Natural killer cell (primary cell): ENCODE measurements around the gene IRF7. TPM values are rescaled to one million over a fixed set of nuclear protein-coding genes. Genes with fewer than 3 reads are reported as not detected.

ENCODE experiments used
- ATAC-seq, 3 donors: fragments of 150-1000 bp in 2 of 3; fragments of 200-7000 bp in 1 of 3; cut with Tn5 transposase; 1 replicate in 1 of 3; 2 replicates in 2 of 3; pipeline ENCODE4 v1.10.0; 2021; ENCODE audit warnings: mild to moderate bottlenecking in 2 of 3, moderate library complexity in 2 of 3
- DNase-seq, 2 donors: peaks; one replicate each; pipeline versions ENCODE4 v3.0.0 to v3.0.0-alpha.2; 2013 to 2021; ENCODE audit warnings: mixed read lengths in 1 of 2
- H3K27ac ChIP-seq: one replicate; pipeline ENCODE4 v1.5.1; 2013; ENCODE audit warnings: mild to moderate bottlenecking, low read length
- H3K27me3 ChIP-seq: one replicate; pipeline ENCODE4 v1.6.1; 2013; ENCODE audit warnings: low read length; ENCODE audit not compliant: control insufficient read depth, insufficient read depth
- H3K36me3 ChIP-seq: one replicate; pipeline ENCODE4 v1.6.1; 2013; ENCODE audit warnings: low read length; ENCODE audit not compliant: control insufficient read depth, insufficient read depth
- H3K4me1 ChIP-seq: one replicate; pipeline ENCODE4 v1.6.1; 2013; ENCODE audit warnings: low read length; ENCODE audit not compliant: control insufficient read depth, insufficient read depth
- H3K4me3 ChIP-seq: one replicate; pipeline ENCODE4 v1.5.1; 2013; ENCODE audit warnings: low read length
- H3K9me3 ChIP-seq: one replicate; pipeline ENCODE4 v1.6.1; 2013; ENCODE audit warnings: low read length; ENCODE audit not compliant: control insufficient read depth, insufficient read depth
- H3K27ac Mint-ChIP-seq, 2 donors: one replicate each; pipeline ENCODE4 v1.8.0; 2022; ENCODE audit warnings: mild to moderate bottlenecking in 2 of 2, mixed read lengths in 2 of 2, moderate library complexity in 1 of 2
- H3K27me3 Mint-ChIP-seq, 2 donors: one replicate each; pipeline ENCODE4 v1.8.0; 2022; ENCODE audit warnings: low read depth in 2 of 2, mixed read lengths in 2 of 2
- H3K36me3 Mint-ChIP-seq: one replicate; pipeline ENCODE4 v1.8.0; 2022; ENCODE audit warnings: mixed read lengths
- H3K4me1 Mint-ChIP-seq, 2 donors: one replicate each; pipeline ENCODE4 v1.8.0; 2022; ENCODE audit warnings: mixed read lengths in 2 of 2
- H3K4me3 Mint-ChIP-seq: one replicate; pipeline ENCODE4 v1.8.0; 2022; ENCODE audit warnings: mild to moderate bottlenecking, moderate library complexity, mixed read lengths
- H3K9me3 Mint-ChIP-seq, 2 donors: one replicate each; pipeline ENCODE4 v1.8.0; 2022; ENCODE audit warnings: mixed read lengths in 2 of 2
- WGBS: methylation state at CpG from one replicate; pipeline ENCODE4 v1.1.7; 2013; ENCODE audit warnings: missing lambda C conversion rate; ENCODE audit not compliant: insufficient coverage; 5-methylcytosine and 5-hydroxymethylcytosine counted together
- intact Hi-C: fragments of 100-400 bp; cut with micrococcal nuclease; formaldehyde crosslinking; loops from one replicate; pipeline ENCODE4 v1.14.2; 2022
- total RNA-seq, 4 donors: library from RNA; stranded (reverse); fragments of 120-200 nt in 1 of 4; gene quantifications; one replicate each; pipeline versions ENCODE4 v1.2.3 to v1.2.4, GENCODE V29; 2013 to 2022
- TF ChIP-seq, protein P1 (sequence below): fragments of 200-600 bp; IDR thresholded peaks from one replicate; pipeline ENCODE4 v1.8.0; 2022; ENCODE audit warnings: antibody characterized with exemption

IRF7 gene
- total RNA-seq, 3 donors from 2014 or later (not counting 1 experiment from before 2014, with no cell fraction given): 63.3 to 97.3 (median 77.3) TPM

- no peaks in the 10 kb centered on the region for H3K9me3 ChIP-seq
- WGBS: 97% methylated on average over 29 of the region's 29 CpGs
- Mint-ChIP-seq H3K9me3 (no peaks in the 10 kb centered on the region), H3K4me3 (no peak overlapping the region), H3K27ac (peak overlapping the region in 1 of 2 donors; percentile 35), H3K27me3 (no peaks in the 10 kb centered on the region), H3K4me1 (peaks cover 10 to 11% of the 10 kb centered on the region in 2 donors), H3K36me3 (no peaks in the 10 kb centered on the region)
- ATAC-seq (peak in 2 of 3 donors; percentile 33 to 36), DNase-seq (no peak)
- TF ChIP-seq, protein P1, sequence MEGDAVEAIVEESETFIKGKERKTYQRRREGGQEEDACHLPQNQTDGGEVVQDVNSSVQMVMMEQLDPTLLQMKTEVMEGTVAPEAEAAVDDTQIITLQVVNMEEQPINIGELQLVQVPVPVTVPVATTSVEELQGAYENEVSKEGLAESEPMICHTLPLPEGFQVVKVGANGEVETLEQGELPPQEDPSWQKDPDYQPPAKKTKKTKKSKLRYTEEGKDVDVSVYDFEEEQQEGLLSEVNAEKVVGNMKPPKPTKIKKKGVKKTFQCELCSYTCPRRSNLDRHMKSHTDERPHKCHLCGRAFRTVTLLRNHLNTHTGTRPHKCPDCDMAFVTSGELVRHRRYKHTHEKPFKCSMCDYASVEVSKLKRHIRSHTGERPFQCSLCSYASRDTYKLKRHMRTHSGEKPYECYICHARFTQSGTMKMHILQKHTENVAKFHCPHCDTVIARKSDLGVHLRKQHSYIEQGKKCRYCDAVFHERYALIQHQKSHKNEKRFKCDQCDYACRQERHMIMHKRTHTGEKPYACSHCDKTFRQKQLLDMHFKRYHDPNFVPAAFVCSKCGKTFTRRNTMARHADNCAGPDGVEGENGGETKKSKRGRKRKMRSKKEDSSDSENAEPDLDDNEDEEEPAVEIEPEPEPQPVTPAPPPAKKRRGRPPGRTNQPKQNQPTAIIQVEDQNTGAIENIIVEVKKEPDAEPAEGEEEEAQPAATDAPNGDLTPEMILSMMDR: no peak
- peaks cover 13% of the 10 kb centered on the region for H3K4me1 ChIP-seq
- intact Hi-C loops: no loop called here
- H3K36me3 ChIP-seq: peaks cover 78% of the 10 kb centered on the region
- H3K27ac ChIP-seq: no peak overlapping the region
- no peak overlapping the region for H3K4me3 ChIP-seq
- no peaks in the 10 kb centered on the region for H3K27me3 ChIP-seq
Measured at GRCh38 chr11:597166-597725, 18.5 kb downstream of the IRF7 start.

DNA sequence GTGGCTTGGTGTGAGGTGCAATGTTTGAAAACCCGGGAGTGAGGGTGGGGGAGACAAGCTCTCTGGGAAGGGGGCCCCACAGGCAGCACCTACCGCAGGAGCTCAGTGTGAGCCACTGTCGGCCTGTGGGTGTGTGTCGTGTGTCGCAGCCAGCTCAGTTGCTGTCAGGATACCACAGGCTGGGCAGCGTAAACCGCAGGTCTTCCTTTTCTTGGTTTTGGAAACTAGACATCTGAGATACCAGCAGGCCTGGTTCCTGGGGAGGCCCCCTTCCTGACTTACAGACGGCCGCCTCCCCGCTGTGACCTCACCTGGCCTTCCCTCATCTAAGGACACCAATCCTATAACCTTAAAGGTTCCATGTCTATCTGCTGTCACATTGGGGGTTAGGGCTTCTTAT is 19.4 kb downstream of the IRF7 start:
- H3K4me1 Mint-ChIP-seq: peaks cover 10 to 11% of the 10 kb centered on the region in 2 donors
- intact Hi-C loops: no loop called here
- H3K27me3 Mint-ChIP-seq: no peaks in the 10 kb centered on the region
- H3K27ac Mint-ChIP-seq: peak overlapping the region in 1 of 2 donors; percentile 23
- no peak overlapping the region for H3K4me3 Mint-ChIP-seq
- TF ChIP-seq, protein P1: no peak
- H3K4me1 ChIP-seq: peaks cover 13% of the 10 kb centered on the region
- H3K36me3 Mint-ChIP-seq: no peaks in the 10 kb centered on the region
- peaks cover 74% of the 10 kb centered on the region for H3K36me3 ChIP-seq
- no peak overlapping the region for H3K27ac ChIP-seq
- H3K4me3 ChIP-seq: no peak overlapping the region
- peak in 1 of 3 donors; percentile 34 for ATAC-seq
- peak in 1 of 2 donors; percentile 23 for DNase-seq
- no peaks in the 10 kb centered on the region for H3K9me3 Mint-ChIP-seq
- H3K27me3 ChIP-seq: no peaks in the 10 kb centered on the region
- WGBS: 47% methylated on average over 10 of the region's 10 CpGs
- H3K9me3 ChIP-seq: no peaks in the 10 kb centered on the region

- no peaks in the 10 kb centered on the region for H3K36me3 Mint-ChIP-seq
- TF ChIP-seq, protein P1: no peak
- no peak for ATAC-seq
- Histone ChIP-seq H3K27ac (no peak overlapping the region), H3K4me1 (peaks cover 13% of the 10 kb centered on the region), H3K36me3 (peaks cover 79% of the 10 kb centered on the region), H3K4me3 (no peak overlapping the region), H3K9me3 (no peaks in the 10 kb centered on the region), H3K27me3 (no peaks in the 10 kb centered on the region)
- H3K9me3 Mint-ChIP-seq: no peaks in the 10 kb centered on the region
- 95% methylated on average over 10 of the region's 10 CpGs for WGBS
- intact Hi-C loops: no loop called here
- H3K4me3 Mint-ChIP-seq: no peak overlapping the region
- DNase-seq: no peak
- H3K27me3 Mint-ChIP-seq: no peaks in the 10 kb centered on the region
- H3K27ac Mint-ChIP-seq: no peak overlapping the region
- H3K4me1 Mint-ChIP-seq: peaks cover 10 to 11% of the 10 kb centered on the region in 2 donors
Measured at GRCh38 chr11:595400-595799, 20.4 kb downstream of the IRF7 start.

GRCh38 chr11:593347-593746 is 22.4 kb downstream of the IRF7 start:
- Histone ChIP-seq H3K27me3 (no peaks in the 10 kb centered on the region), H3K9me3 (no peaks in the 10 kb centered on the region), H3K27ac (no peak overlapping the region), H3K36me3 (peaks cover 75% of the 10 kb centered on the region), H3K4me1 (peaks cover 13% of the 10 kb centered on the region), H3K4me3 (no peak overlapping the region)
- DNase-seq: no peak
- Mint-ChIP-seq H3K27ac (no peak overlapping the region), H3K9me3 (no peaks in the 10 kb centered on the region), H3K4me1 (peaks cover 10 to 22% of the 10 kb centered on the region in 2 donors), H3K4me3 (no peak overlapping the region), H3K36me3 (peaks cover 8% of the 10 kb centered on the region), H3K27me3 (no peaks in the 10 kb centered on the region)
- ATAC-seq: no peak
- intact Hi-C loops: no loop called here
- 98% methylated on average over 21 of the region's 21 CpGs for WGBS
- TF ChIP-seq, protein P1: no peak
